Measurements from ENCODE around the gene HOTAIR.

DNA sequence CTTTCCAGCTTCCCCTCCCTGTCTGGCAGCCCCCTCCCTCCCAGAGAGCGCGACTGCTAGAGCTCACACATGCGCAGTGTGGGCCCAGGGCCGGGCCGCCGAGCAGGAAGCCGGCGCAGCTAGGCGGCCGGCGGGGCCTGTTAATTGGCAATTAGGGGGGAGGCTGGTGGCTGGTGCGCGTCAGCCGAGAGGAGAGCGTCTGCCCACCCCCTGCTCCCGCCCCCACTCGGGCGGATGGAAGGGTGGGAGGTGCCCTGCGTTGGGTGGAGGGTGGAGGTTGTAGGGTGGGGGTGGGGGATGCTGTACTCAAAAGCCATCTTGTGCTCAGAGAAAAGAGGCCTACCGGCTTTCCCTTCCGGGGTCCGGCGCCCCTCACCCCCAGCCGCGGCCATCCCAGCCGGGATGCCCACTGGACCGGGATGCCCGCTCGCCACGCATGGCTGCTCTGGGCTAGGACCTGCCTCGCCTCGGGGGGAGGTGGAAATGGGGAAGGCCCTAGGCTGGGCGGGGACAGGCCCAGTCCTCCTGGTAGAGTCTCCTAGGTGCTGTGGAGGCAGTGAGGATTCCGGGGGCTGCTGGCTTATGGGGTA lies 43.2 kb upstream of the HOTAIR start:
- TF ChIP-seq CTCF (conservative IDR thresholded peaks at IDR 0.05 in 1 of 2, IDR thresholded peaks at IDR 0.05 in 1 of 2; ENCODE audit: low read depth in 1 of 2, low read length in 2 of 2): no peak
- TF ChIP-seq EZH2 (IDR thresholded peaks at IDR 0.05; ENCODE audit: low read length, missing control alignments): no peak
